ENCODE data around the gene ZNF688.

DNA sequence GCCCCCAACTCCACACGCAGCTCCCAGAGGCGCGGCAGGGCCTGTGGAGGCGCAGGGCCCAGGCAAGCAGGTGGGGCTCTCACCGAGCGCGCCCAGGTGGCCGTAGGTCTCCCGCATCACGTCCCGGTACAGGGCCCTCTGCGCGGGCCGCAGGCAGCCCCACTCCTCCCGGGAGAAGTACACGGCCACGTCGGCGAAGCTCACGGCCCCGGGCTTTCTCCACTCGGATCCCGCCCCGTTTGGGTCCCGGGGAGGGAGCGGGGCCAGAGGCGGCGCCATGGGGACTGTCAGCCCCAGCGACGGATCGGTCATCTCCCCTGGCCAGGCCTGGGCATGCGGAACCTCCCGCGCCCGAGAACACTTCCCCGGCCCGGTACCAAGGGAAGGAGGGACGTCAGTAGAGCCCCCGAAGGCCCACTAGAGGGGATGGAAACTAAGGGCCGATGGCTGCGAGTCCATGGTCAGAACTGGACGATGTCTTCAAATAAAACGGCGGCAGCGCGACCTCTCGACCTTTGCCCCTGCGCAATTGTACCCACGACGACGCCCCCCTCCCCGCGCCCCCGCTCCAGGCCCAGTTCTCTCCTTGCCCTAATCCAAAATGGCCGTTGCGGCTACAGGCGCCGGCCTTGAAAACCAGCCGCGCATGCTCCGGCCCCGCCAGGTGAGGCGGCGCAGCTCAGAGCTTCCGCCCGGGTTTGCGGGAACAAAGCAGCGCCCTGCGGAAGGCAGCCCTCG is 37.0 kb downstream of the ZNF688 start, which contains the start of gene ZNF747:
- TF ChIP-seq EZH2 (IDR thresholded peaks at IDR 0.05; ENCODE audit: insufficient read depth, low read length) = no peak
- TF ChIP-seq, protein P1, sequence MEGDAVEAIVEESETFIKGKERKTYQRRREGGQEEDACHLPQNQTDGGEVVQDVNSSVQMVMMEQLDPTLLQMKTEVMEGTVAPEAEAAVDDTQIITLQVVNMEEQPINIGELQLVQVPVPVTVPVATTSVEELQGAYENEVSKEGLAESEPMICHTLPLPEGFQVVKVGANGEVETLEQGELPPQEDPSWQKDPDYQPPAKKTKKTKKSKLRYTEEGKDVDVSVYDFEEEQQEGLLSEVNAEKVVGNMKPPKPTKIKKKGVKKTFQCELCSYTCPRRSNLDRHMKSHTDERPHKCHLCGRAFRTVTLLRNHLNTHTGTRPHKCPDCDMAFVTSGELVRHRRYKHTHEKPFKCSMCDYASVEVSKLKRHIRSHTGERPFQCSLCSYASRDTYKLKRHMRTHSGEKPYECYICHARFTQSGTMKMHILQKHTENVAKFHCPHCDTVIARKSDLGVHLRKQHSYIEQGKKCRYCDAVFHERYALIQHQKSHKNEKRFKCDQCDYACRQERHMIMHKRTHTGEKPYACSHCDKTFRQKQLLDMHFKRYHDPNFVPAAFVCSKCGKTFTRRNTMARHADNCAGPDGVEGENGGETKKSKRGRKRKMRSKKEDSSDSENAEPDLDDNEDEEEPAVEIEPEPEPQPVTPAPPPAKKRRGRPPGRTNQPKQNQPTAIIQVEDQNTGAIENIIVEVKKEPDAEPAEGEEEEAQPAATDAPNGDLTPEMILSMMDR (IDR thresholded peaks at IDR 0.05; ENCODE audit: insufficient read depth, low read depth, low read length) = no peak

Measured in astrocyte (in vitro differentiated cells and primary cell).